ENCODE results near the gene TMEM43. TPM values are rescaled to one million over a fixed set of nuclear protein-coding genes. Genes with fewer than 3 reads are reported as not detected.
"Not testable (repeated sequence)": the region's sequence is repeated elsewhere in the genome, so short reads cannot be mapped to it uniquely, and the experiment has no call there.

Gene TMEM43
- total RNA-seq, 1 donor from 2014 or later: 79.2 TPM

DNA sequence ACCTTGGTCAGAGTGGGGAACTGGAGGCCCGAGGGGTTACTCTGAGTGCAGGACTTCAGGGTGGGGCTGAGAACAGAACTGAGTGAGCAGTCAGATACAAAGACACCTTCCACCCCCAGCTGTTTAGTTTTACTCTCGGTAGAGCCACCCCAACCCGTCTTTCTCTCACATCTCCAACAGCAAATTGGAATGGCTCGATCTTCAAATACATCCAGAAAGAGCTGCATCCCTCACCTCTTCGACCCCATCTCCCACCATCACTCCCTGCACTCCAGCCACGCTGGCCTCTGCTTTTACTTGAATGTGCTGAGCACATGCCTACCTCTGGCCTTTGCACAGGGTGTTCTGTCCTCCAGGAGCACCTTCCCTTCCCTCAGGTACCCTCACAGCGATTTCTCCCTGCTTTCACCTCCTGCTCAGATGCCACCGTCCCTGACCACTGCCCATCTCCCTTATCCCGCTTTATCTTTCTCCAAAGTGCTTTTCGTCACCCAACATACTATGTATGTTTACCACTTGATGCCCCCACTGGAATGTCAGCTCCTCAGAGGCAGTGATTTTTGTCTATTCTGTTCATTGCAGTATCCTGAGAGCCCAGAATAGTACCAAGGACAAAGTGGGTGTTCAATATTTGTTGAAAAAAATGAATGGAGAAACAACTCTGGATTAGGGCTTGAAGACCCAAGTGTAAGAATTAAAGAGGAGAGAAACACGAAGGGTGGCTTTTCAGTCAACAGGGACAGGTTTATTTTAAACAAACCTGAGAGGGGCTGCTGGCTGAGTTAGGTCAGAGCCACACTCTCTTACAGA lies 4.5 kb upstream of the TMEM43 start:
- Histone ChIP-seq H3K79me2 (ENCODE audit: insufficient read depth, low read length) (peaks cover 17% of the 10 kb centered on the region), H4K20me1 (ENCODE audit: insufficient read depth, low read length) (peaks cover 5% of the 10 kb centered on the region), H3K4me2 (ENCODE audit: low read length) (no peak overlapping the region), H3K27me3 (ENCODE audit: insufficient read depth, low read length) (no peaks in the 10 kb centered on the region), H3K36me3 (ENCODE audit: insufficient read depth, low read length) (peaks cover 9% of the 10 kb centered on the region), H3K4me1 (ENCODE audit: insufficient read depth, low read length) (peaks cover 8% of the 10 kb centered on the region), H3K4me3 (ENCODE audit: insufficient read depth, low read depth, low read length) (no peak overlapping the region), H2AFZ (ENCODE audit: low read depth, low read length) (no peak overlapping the region), H3K9ac (ENCODE audit: low read length) (no peak overlapping the region), H3K9me3 (ENCODE audit: insufficient read depth, low read depth, low read length) (no peaks in the 10 kb centered on the region), H3K27ac (ENCODE audit: low read depth, low read length) (no peak overlapping the region)
- DNase-seq (ENCODE audit: low read depth): no peak
- no peak for FAIRE-seq
- Mint-ChIP-seq H3K36me3 (ENCODE audit: low read depth, unreplicated experiment) (peaks cover 10% of the 10 kb centered on the region), H3K27ac (ENCODE audit: unreplicated experiment) (no peak overlapping the region), H3K4me1 (ENCODE audit: low read depth, unreplicated experiment) (peaks cover 14% of the 10 kb centered on the region), H3K27me3 (ENCODE audit: low read depth, unreplicated experiment) (no peaks in the 10 kb centered on the region), H3K9me3 (ENCODE audit: unreplicated experiment) (no peaks in the 10 kb centered on the region), H3K4me3 (ENCODE audit: unreplicated experiment) (no peak overlapping the region)
- TF ChIP-seq, protein P1, sequence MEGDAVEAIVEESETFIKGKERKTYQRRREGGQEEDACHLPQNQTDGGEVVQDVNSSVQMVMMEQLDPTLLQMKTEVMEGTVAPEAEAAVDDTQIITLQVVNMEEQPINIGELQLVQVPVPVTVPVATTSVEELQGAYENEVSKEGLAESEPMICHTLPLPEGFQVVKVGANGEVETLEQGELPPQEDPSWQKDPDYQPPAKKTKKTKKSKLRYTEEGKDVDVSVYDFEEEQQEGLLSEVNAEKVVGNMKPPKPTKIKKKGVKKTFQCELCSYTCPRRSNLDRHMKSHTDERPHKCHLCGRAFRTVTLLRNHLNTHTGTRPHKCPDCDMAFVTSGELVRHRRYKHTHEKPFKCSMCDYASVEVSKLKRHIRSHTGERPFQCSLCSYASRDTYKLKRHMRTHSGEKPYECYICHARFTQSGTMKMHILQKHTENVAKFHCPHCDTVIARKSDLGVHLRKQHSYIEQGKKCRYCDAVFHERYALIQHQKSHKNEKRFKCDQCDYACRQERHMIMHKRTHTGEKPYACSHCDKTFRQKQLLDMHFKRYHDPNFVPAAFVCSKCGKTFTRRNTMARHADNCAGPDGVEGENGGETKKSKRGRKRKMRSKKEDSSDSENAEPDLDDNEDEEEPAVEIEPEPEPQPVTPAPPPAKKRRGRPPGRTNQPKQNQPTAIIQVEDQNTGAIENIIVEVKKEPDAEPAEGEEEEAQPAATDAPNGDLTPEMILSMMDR (IDR thresholded peaks at IDR 0.05; ENCODE audit: insufficient read depth, low read depth, low read length): no peak
- TF ChIP-seq EZH2 (IDR thresholded peaks at IDR 0.05; ENCODE audit: insufficient read depth, low read length): no peak

DNA sequence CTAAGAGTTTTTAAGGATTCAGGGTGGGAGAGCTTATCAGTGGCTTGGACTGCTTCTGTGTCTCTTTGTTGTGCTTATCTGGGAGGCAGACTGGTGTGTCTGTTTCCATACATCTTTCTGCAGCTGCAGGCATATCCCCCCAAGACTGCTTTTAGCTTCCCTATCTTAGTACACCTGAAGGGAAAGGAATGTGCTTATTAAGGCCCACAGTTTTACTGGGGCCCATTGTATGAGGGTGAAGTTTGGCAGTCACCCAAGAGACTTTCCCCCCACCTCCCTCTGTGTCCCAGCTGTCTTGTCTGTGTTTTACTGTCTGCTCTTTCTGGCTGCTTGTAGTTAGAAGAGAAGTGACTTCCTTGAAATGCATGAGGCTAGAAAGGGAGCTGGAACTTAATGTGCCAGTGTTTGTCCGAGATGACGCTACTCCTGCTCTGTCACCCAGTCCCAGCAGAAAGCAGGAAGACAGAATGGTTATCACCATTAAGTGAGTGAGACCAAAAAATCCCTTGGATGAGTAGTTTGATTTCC lies 3.9 kb upstream of the TMEM43 start:
- H3K27ac ChIP-seq (ENCODE audit: low read depth, low read length); DNase-seq (ENCODE audit: low read depth); H3K9me3 ChIP-seq (ENCODE audit: insufficient read depth, low read depth, low read length); H3K4me3 Mint-ChIP-seq (ENCODE audit: unreplicated experiment); H3K36me3 ChIP-seq (ENCODE audit: insufficient read depth, low read length); H3K27me3 ChIP-seq (ENCODE audit: insufficient read depth, low read length); H2AFZ ChIP-seq (ENCODE audit: low read depth, low read length); H3K4me3 ChIP-seq (ENCODE audit: insufficient read depth, low read depth, low read length); H3K27ac Mint-ChIP-seq (ENCODE audit: unreplicated experiment); H3K4me2 ChIP-seq (ENCODE audit: low read length); H3K27me3 Mint-ChIP-seq (ENCODE audit: low read depth, unreplicated experiment); H4K20me1 ChIP-seq (ENCODE audit: insufficient read depth, low read length); H3K9me3 Mint-ChIP-seq (ENCODE audit: unreplicated experiment); FAIRE-seq; H3K9ac ChIP-seq (ENCODE audit: low read length): not testable (repeated sequence)
- Histone ChIP-seq H3K79me2 (ENCODE audit: insufficient read depth, low read length) (peaks cover 24% of the 10 kb centered on the region), H3K4me1 (ENCODE audit: insufficient read depth, low read length) (peaks cover 11% of the 10 kb centered on the region)
- Mint-ChIP-seq H3K36me3 (ENCODE audit: low read depth, unreplicated experiment) (peaks cover 10% of the 10 kb centered on the region), H3K4me1 (ENCODE audit: low read depth, unreplicated experiment) (peaks cover 16% of the 10 kb centered on the region)

DNA sequence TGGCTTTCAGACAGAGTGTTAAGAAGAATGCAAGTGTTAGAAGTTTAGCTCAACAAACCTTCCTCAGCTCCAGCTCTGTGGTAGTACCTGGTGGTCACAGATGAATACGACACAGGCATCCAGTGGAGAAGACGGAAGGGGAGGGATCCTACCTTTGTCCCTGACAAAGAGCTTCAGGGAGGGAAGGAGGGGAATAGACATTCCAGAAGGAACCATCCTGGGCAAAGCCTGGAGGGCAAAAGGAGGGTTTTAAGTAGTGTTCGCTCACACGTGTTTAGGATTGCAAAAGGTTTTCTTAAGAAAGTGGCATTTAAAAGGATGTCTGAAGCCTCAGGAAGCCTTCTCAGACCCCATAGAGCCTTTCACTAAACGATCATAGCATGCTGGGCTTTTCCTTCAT lies 3.0 kb upstream of the TMEM43 start:
- FAIRE-seq (no peak), DNase-seq (ENCODE audit: low read depth) (no peak)
- Histone ChIP-seq H3K4me3 (ENCODE audit: insufficient read depth, low read depth, low read length) (no peak overlapping the region), H3K79me2 (ENCODE audit: insufficient read depth, low read length) (peaks cover 33% of the 10 kb centered on the region), H3K36me3 (ENCODE audit: insufficient read depth, low read length) (no peaks in the 10 kb centered on the region), H3K27ac (ENCODE audit: low read depth, low read length) (no peak overlapping the region), H3K4me2 (ENCODE audit: low read length) (no peak overlapping the region), H3K9ac (ENCODE audit: low read length) (no peak overlapping the region), H3K4me1 (ENCODE audit: insufficient read depth, low read length) (peaks cover 19% of the 10 kb centered on the region), H2AFZ (ENCODE audit: low read depth, low read length) (no peak overlapping the region), H3K27me3 (ENCODE audit: insufficient read depth, low read length) (no peaks in the 10 kb centered on the region), H3K9me3 (ENCODE audit: insufficient read depth, low read depth, low read length) (no peaks in the 10 kb centered on the region), H4K20me1 (ENCODE audit: insufficient read depth, low read length) (peaks cover 15% of the 10 kb centered on the region)
- H3K36me3 Mint-ChIP-seq (ENCODE audit: low read depth, unreplicated experiment): peaks cover 10% of the 10 kb centered on the region
- no peaks in the 10 kb centered on the region for H3K27me3 Mint-ChIP-seq (ENCODE audit: low read depth, unreplicated experiment)
- no peaks in the 10 kb centered on the region for H3K9me3 Mint-ChIP-seq (ENCODE audit: unreplicated experiment)
- H3K4me3 Mint-ChIP-seq (ENCODE audit: unreplicated experiment): no peak overlapping the region
- peaks cover 23% of the 10 kb centered on the region for H3K4me1 Mint-ChIP-seq (ENCODE audit: low read depth, unreplicated experiment)
- no peak for TF ChIP-seq EZH2 (IDR thresholded peaks at IDR 0.05; ENCODE audit: insufficient read depth, low read length)
- TF ChIP-seq, protein P1 (IDR thresholded peaks at IDR 0.05; ENCODE audit: insufficient read depth, low read depth, low read length): no peak
- no peak overlapping the region for H3K27ac Mint-ChIP-seq (ENCODE audit: unreplicated experiment)

All from astrocyte (in vitro differentiated cells and primary cell).